DMS153 (cell line): ENCODE results near the gene RELN.

Source experiments
- DNase-seq: peaks from one replicate; lab custom pipeline; 2025; lab: John Stamatoyannopoulos, UW

Gene RELN

GRCh38 chr7:103717574-103717973, 271.9 kb downstream of the RELN start:
- no peak for DNase-seq

GRCh38 chr7:103715376-103716120, 273.9 kb downstream of the RELN start:
- DNase-seq: no peak

GRCh38 chr7:103714376-103714927, 275.0 kb downstream of the RELN start:
- no peak for DNase-seq

GRCh38 chr7:103712991-103713778, 276.3 kb downstream of the RELN start:
- no peak for DNase-seq

- DNase-seq: no peak
These were observed 278.0 kb downstream of the RELN start for GRCh38 chr7:103711413-103711812.

- DNase-seq: no peak
These were observed 279.2 kb downstream of the RELN start for GRCh38 chr7:103710247-103710646.

GRCh38 chr7:103706805-103707204, 282.7 kb downstream of the RELN start:
- no peak for DNase-seq

GRCh38 chr7:103705542-103705941, 283.9 kb downstream of the RELN start:
- no peak for DNase-seq

- DNase-seq: no peak
These were observed 284.8 kb downstream of the RELN start for GRCh38 chr7:103704701-103705100.

- no peak for DNase-seq
These were observed 286.5 kb downstream of the RELN start for GRCh38 chr7:103702982-103703381.

GRCh38 chr7:103702454-103702853, 287.0 kb downstream of the RELN start:
- DNase-seq: no peak

- no peak for DNase-seq
These were observed 290.4 kb downstream of the RELN start for GRCh38 chr7:103699032-103699431.

- DNase-seq: no peak
These were observed 291.4 kb downstream of the RELN start for GRCh38 chr7:103698064-103698463.

GRCh38 chr7:103695521-103695920, 293.9 kb downstream of the RELN start:
- no peak for DNase-seq

GRCh38 chr7:103694304-103694703, 295.2 kb downstream of the RELN start:
- no peak for DNase-seq

GRCh38 chr7:103691291-103691690, 298.2 kb downstream of the RELN start:
- peak; percentile 65 for DNase-seq

GRCh38 chr7:103690242-103690974, 299.1 kb downstream of the RELN start:
- DNase-seq: no peak

GRCh38 chr7:103689255-103689654, 300.2 kb downstream of the RELN start:
- DNase-seq: no peak

- DNase-seq: no peak
These were observed 301.5 kb downstream of the RELN start for GRCh38 chr7:103687951-103688350.

- DNase-seq: no peak
These were observed 302.2 kb downstream of the RELN start for GRCh38 chr7:103687272-103687671.

- DNase-seq: no peak
These were observed 302.7 kb downstream of the RELN start for GRCh38 chr7:103686763-103687162.

GRCh38 chr7:103686064-103686463, 303.4 kb downstream of the RELN start:
- DNase-seq: no peak
